ENCODE results near the gene MOV10. TPM values are rescaled to one million over a fixed set of nuclear protein-coding genes. Genes with fewer than 3 reads are reported as not detected.

Gene MOV10
- total and polyA plus RNA-seq, 8 donors = 25.9 to 137 (median 66.8) TPM

- intact Hi-C loops (cut with DNase I; ENCODE audit: low total_unique reads) = no loop called here
- Histone ChIP-seq H3K4me3 (peak overlapping the region; percentile 80 to 88 (median 84)), H3K27ac (peak overlapping the region; percentile 84 to 96 (median 95)), H3K36me3 (peaks cover 9 to 21% (median 19%) of the 10 kb centered on the region in 4 donors), H3K4me1 (peaks cover 11 to 28% (median 27%) of the 10 kb centered on the region in 4 donors), H3K27me3 (no peaks in the 10 kb centered on the region), H3K9me3 (no peaks in the 10 kb centered on the region)
- peak in 1 of 2 donors; percentile 86 for DNase-seq
- peak in 1 of 7 experiments; percentile 8 for TF ChIP-seq CTCF (IDR thresholded peaks at IDR 0.05)
- TF ChIP-seq EP300 (IDR thresholded peaks at IDR 0.05) = no peak
- WGBS, 5 donors = 0 to 1% (median 1%) methylated on average over 14 to 68 of the region's 68 CpGs
These were observed 698 bp downstream of the MOV10 start for GRCh38 chr1:112674986-112675727.

DNA sequence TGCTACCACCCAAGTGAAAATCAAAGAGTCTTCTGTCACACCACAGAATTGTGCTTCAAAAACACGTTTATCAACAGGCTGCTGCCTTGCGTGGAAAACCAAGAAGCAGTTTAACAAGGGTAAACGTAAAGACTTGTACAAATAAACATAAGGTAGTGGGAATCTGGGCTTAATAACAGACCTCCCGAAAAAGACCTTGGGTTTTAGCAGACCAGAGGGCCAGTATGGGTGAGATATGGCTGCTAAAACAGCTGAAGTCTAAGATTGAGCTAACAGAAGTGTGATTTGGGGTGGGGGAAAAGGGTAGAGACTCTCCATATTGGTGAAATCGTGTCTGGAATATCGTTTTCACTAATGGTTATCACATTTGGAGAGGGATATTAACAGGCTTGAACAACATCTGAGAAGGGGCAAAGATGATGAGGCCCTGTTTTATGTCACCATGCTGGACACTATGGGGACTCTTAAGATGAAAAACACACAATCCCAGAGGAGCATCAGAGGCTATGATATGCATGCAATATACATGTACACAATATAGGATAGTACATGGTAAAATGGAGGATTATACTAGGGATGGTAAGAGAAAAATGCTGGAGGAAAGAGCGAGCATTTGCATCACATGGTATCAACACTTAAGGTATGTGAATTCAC is 1.4 kb downstream of the MOV10 start:
- Histone ChIP-seq H3K27me3 (no peaks in the 10 kb centered on the region), H3K36me3 (peaks cover 8 to 14% (median 12%) of the 10 kb centered on the region in 4 donors), H3K4me3 (peak overlapping the region; percentile 80 to 88 (median 84)), H3K9me3 (no peaks in the 10 kb centered on the region), H3K27ac (peak overlapping the region; percentile 84 to 96 (median 95)), H3K4me1 (peaks cover 11 to 28% (median 27%) of the 10 kb centered on the region in 4 donors)
- intact Hi-C loops (cut with DNase I; ENCODE audit: low total_unique reads) = no loop called here
- DNase-seq = no peak
- no peak for TF ChIP-seq POLR2A (IDR thresholded peaks at IDR 0.05)
- no peak for TF ChIP-seq CTCF (IDR thresholded peaks at IDR 0.05)
- TF ChIP-seq POLR2AphosphoS5 (IDR thresholded peaks at IDR 0.05) = no peak
- TF ChIP-seq EP300 (IDR thresholded peaks at IDR 0.05) = no peak
- WGBS, 5 donors = 37 to 43% (median 41%) methylated on average over 7 of the region's 7 CpGs

DNA sequence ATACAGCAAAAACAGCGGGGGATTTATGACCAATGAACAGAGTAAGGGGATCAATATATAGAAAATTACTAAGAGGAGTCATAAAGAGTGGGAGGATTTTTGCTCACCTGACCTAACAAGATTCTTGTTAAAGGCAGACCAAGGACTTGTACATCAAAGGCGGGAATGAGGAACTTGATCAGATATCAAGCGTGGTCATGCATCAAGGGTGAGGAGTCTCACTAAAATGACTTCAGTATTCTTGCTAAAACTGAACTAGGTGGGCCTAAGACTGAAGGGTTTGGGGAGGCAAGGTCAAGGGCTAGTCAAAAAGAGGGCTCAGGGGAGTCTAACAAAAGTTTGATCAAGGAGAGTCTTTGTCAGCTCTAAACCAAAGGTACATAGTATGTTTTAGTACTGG is 2.1 kb downstream of the MOV10 start:
- H3K27me3 ChIP-seq = no peaks in the 10 kb centered on the region
- no peak for TF ChIP-seq CTCF (IDR thresholded peaks at IDR 0.05)

DNA sequence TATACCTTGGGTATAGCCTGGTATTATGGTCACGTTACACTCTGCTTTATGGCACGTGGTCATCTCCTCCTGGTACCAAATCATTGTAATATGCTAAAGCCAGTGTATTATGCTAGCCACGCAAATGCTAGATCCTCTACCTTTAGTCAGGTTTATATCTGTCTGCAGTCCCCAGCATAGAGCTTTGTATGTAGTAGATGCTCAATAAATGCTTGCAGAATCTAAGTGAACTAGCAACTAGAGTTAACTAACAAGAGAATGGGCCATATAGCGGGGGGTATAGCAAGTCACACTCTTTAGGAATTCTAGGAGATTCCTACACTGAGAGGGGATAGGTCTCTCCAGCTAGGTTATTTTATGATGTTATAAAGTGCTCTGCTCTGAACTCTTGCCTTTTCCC is 3.0 kb downstream of the MOV10 start:
- 96 to 99% (median 98%) methylated on average over 4 of the region's 4 CpGs for WGBS, 5 donors
- intact Hi-C loops (cut with DNase I; ENCODE audit: low total_unique reads) = no loop called here
- Histone ChIP-seq H3K27ac (no peak overlapping the region), H3K4me1 (peaks cover 11 to 28% (median 27%) of the 10 kb centered on the region in 4 donors), H3K36me3 (no peaks in the 10 kb centered on the region), H3K9me3 (no peaks in the 10 kb centered on the region), H3K27me3 (no peaks in the 10 kb centered on the region), H3K4me3 (no peak overlapping the region)
- no peak for TF ChIP-seq CTCF (IDR thresholded peaks at IDR 0.05)
- TF ChIP-seq POLR2A (IDR thresholded peaks at IDR 0.05) = no peak
- TF ChIP-seq EP300 (IDR thresholded peaks at IDR 0.05) = no peak
- TF ChIP-seq POLR2AphosphoS5 (IDR thresholded peaks at IDR 0.05) = no peak
- DNase-seq = no peak

More for the DNA sequence above, 2.1 kb downstream of the MOV10 start:
- no peaks in the 10 kb centered on the region for H3K9me3 ChIP-seq
- intact Hi-C loops (cut with DNase I; ENCODE audit: low total_unique reads) = no loop called here
- H3K4me3 ChIP-seq = no peak overlapping the region
- H3K4me1 ChIP-seq = peaks cover 11 to 28% (median 27%) of the 10 kb centered on the region in 4 donors
- no peak for DNase-seq
- 87 to 95% (median 89%) methylated on average over 3 of the region's 3 CpGs for WGBS, 5 donors
- no peak overlapping the region for H3K27ac ChIP-seq
- H3K36me3 ChIP-seq = peaks cover under 1 to 7% (median 5%) of the 10 kb centered on the region in 4 donors

Data from stomach (tissue), 9 donors.